GM12873 (cell line): Measurements from ENCODE around the gene CEP104.

Source experiments
- CTCF ChIP-seq: IDR thresholded peaks from 2 replicates; pipeline ENCODE4 v1.5.1; 2012; ENCODE audit warnings: low read depth, mild to moderate bottlenecking, moderate library complexity, low read length, control low read depth; ENCODE audit not compliant: insufficient read depth; ENCODE audit errors: missing control alignments

The CEP104 gene

DNA sequence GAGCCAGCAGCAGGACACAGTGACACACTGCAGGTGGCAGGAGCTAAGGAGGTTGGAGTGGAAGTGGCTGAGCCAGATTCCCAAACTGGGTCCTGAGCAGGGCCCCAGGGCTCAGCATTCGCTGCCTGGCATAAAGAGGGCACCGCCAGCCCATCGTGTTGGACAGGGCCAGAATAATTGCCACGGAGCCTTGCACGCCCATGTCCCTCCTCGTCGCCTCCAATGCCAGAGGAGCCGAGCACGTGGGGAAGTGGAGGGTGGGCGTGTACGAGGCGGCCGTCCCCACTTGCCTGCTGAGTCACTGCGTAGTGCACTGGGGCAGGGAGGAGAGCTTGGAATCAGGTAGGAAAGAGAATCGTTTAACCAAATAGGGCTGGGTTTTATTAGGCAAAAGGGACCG, 34.6 kb downstream of the CEP104 start:
- no peak for TF ChIP-seq CTCF

- TF ChIP-seq CTCF, result no peak
These were observed 35.1 kb downstream of the CEP104 start for GRCh38 chr1:3821908-3822307.

- TF ChIP-seq CTCF, result no peak
These were observed 35.6 kb downstream of the CEP104 start for GRCh38 chr1:3821447-3821846.

DNA sequence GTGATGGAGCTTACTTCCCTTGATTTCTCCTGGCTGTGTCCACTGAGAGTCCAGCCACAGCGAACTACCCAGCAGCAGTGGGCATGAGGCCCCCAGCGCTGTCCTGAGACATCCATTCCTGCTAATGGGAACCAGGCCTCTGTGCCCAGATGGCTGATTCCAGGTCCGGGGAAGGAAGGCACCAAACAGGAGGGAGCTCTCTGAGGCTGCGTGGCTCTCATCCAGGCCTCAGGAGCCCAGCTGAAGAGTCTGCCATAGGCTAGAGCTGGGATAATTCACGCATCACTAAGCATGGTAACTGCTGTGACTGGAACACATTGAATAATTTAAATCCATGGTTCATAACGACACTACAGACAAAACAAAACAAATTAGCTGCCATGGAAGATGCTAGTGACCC, 36.0 kb downstream of the CEP104 start:
- no peak for TF ChIP-seq CTCF

GRCh38 chr1:3820316-3820715, 36.7 kb downstream of the CEP104 start:
- no peak for TF ChIP-seq CTCF

- TF ChIP-seq CTCF, result no peak
These were observed 37.2 kb downstream of the CEP104 start for GRCh38 chr1:3819771-3820200.

GRCh38 chr1:3817821-3818597, 39.0 kb downstream of the CEP104 start:
- no peak for TF ChIP-seq CTCF
